GM12872 (cell line): ENCODE data around the gene PRMT2.

Experiments used
- CTCF ChIP-seq: IDR thresholded peaks from 3 replicates; pipeline ENCODE4 v1.5.1; 2011; ENCODE audit warnings: low read depth, mild to moderate bottlenecking, low read length, moderate library complexity; ENCODE audit not compliant: insufficient read depth

Gene PRMT2

GRCh38 chr21:46660505-46660904 lies 25.0 kb downstream of the PRMT2 start:
- no peak for TF ChIP-seq CTCF

GRCh38 chr21:46661211-46661625 lies 25.7 kb downstream of the PRMT2 start:
- TF ChIP-seq CTCF: peak; percentile 64

- TF ChIP-seq CTCF: no peak
Observed at GRCh38 chr21:46661642-46662366, 26.3 kb downstream of the PRMT2 start.

GRCh38 chr21:46662367-46662654 lies 26.8 kb downstream of the PRMT2 start:
- no peak for TF ChIP-seq CTCF

- no peak for TF ChIP-seq CTCF
Observed at GRCh38 chr21:46662765-46663500, 27.5 kb downstream of the PRMT2 start.

GRCh38 chr21:46663754-46664153 lies 28.3 kb downstream of the PRMT2 start:
- no peak for TF ChIP-seq CTCF

GRCh38 chr21:46664316-46664995 lies 29.0 kb downstream of the PRMT2 start:
- TF ChIP-seq CTCF: no peak
